ENCODE measurements around the gene AMACR.

Gene AMACR

DNA sequence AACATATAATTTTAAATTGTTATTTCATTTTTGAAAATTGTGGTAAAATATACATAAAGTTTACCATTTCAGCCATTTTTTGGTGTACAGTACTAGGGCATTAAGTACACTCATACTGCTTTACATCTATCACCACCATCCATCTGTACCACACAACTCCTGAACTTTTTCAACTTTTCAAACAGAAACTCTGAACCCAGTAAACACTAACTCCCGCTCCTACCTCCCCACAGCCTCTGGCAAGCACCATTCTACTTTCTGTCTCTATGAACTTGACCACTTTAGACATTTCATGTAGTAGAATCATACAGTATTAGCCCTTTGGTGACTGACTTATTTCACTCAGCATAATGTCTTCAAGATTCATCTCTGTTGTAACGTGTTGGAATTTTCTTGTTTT lies 15.0 kb downstream of the AMACR start:
- Histone ChIP-seq H2BK5ac (ENCODE audit: low read length) (no peak overlapping the region), H3K23ac (ENCODE audit: low read depth, low read length, poor library complexity) (no peak overlapping the region), H3K4me2 (ENCODE audit: insufficient read depth, low read length, poor library complexity, severe bottlenecking) (no peak overlapping the region), H2BK120ac (ENCODE audit: low read depth, low read length) (no peak overlapping the region), H3K18ac (ENCODE audit: low read length) (no peak overlapping the region), H3K27ac (replicated peaks; ENCODE audit: low read length) (no peak overlapping the region), H2BK15ac (ENCODE audit: low read length) (no peak overlapping the region), H3K4ac (ENCODE audit: low read length) (no peak overlapping the region), H3K9me3 (replicated peaks in 1 of 2; ENCODE audit: control insufficient read depth in 2 of 2, insufficient read depth in 1 of 2, low read depth in 1 of 2, low read length in 2 of 2) (peaks cover 0 to 1% of the 10 kb centered on the region in 2 donors), H2BK12ac (ENCODE audit: low read length) (no peak overlapping the region), H2AK5ac (ENCODE audit: low read depth, low read length) (no peak overlapping the region), H3K14ac (ENCODE audit: low read length) (no peak overlapping the region), H3K4me3 (ENCODE audit: low read length in 2 of 2) (no peak overlapping the region), H3K9ac (ENCODE audit: low read depth, low read length, poor library complexity) (no peak overlapping the region), H3K27me3 (ENCODE audit: control insufficient read depth in 3 of 3, insufficient read depth in 3 of 3, low read depth in 1 of 3, low read length in 3 of 3) (no peaks in the 10 kb centered on the region), H4K8ac (ENCODE audit: low read depth, low read length) (no peak overlapping the region), H4K91ac (ENCODE audit: low read depth, low read length, poor library complexity) (no peak overlapping the region), H3K79me1 (ENCODE audit: low read depth, low read length) (no peaks in the 10 kb centered on the region), H2AFZ (ENCODE audit: low read length) (no peak overlapping the region), H3K4me1 (ENCODE audit: control insufficient read depth in 2 of 2, insufficient read depth in 1 of 2, low read depth in 1 of 2, low read length in 2 of 2) (no peaks in the 10 kb centered on the region), H3K36me3 (replicated peaks in 1 of 2; ENCODE audit: control insufficient read depth in 2 of 2, insufficient read depth in 2 of 2, low read length in 2 of 2) (peaks cover 9 to 34% of the 10 kb centered on the region in 2 donors)
- no peak for DNase-seq (ENCODE audit: low spot score)
- no CpG with 5 or more reads among the region's 2 CpGs for WGBS, 2 donors (ENCODE audit: extremely low coverage in 2 of 2, insufficient read length in 2 of 2, insufficient replicate concordance in 1 of 2)

DNA sequence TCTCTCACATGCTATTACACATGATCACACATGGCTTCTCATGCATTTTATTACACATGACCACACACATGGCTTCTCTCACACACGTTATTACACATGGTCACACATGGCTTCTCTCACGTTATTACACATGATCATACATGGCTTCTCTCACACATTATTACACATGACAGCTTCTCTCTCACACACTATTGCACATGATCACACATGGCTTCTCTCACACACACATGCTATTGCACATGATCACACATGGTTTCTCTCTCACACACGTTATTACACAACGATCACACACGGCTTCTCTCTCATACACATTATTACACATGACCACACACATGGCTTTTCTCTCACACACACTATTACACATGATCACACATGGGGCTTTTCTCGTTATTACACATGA lies 22.4 kb downstream of the AMACR start:
- Histone ChIP-seq H3K79me1 (ENCODE audit: low read depth, low read length) (no peaks in the 10 kb centered on the region), H3K4ac (ENCODE audit: low read length) (no peak overlapping the region), H2BK12ac (ENCODE audit: low read length) (no peak overlapping the region), H3K36me3 (replicated peaks in 1 of 2; ENCODE audit: control insufficient read depth in 2 of 2, insufficient read depth in 2 of 2, low read length in 2 of 2) (peaks cover 13 to 32% of the 10 kb centered on the region in 2 donors), H3K23ac (ENCODE audit: low read depth, low read length, poor library complexity) (no peak overlapping the region), H2AFZ (ENCODE audit: low read length) (no peak overlapping the region), H3K9ac (ENCODE audit: low read depth, low read length, poor library complexity) (no peak overlapping the region), H3K27me3 (ENCODE audit: control insufficient read depth in 3 of 3, insufficient read depth in 3 of 3, low read depth in 1 of 3, low read length in 3 of 3) (no peaks in the 10 kb centered on the region), H2AK5ac (ENCODE audit: low read depth, low read length) (no peak overlapping the region), H3K9me3 (replicated peaks in 1 of 2; ENCODE audit: control insufficient read depth in 2 of 2, insufficient read depth in 1 of 2, low read depth in 1 of 2, low read length in 2 of 2) (peaks cover 0 to 2% of the 10 kb centered on the region in 2 donors), H3K27ac (replicated peaks; ENCODE audit: low read length) (no peak overlapping the region), H2BK15ac (ENCODE audit: low read length) (no peak overlapping the region), H3K14ac (ENCODE audit: low read length) (no peak overlapping the region), H2BK5ac (ENCODE audit: low read length) (no peak overlapping the region), H4K91ac (ENCODE audit: low read depth, low read length, poor library complexity) (no peak overlapping the region), H4K8ac (ENCODE audit: low read depth, low read length) (no peak overlapping the region), H2BK120ac (ENCODE audit: low read depth, low read length) (no peak overlapping the region), H3K18ac (ENCODE audit: low read length) (no peak overlapping the region), H3K4me3 (ENCODE audit: low read length in 2 of 2) (no peak overlapping the region), H3K4me1 (ENCODE audit: control insufficient read depth in 2 of 2, insufficient read depth in 1 of 2, low read depth in 1 of 2, low read length in 2 of 2) (no peaks in the 10 kb centered on the region), H3K4me2 (ENCODE audit: insufficient read depth, low read length, poor library complexity, severe bottlenecking) (no peak overlapping the region)
- DNase-seq (ENCODE audit: low spot score) = no peak
- 100% methylated on average over 2 of the region's 6 CpGs; no CpG with 5 or more reads in 1 of the 2 donors for whole genome bisulfite sequencing, 2 donors (ENCODE audit: extremely low coverage in 2 of 2, insufficient read length in 2 of 2, insufficient replicate concordance in 1 of 2)

DNA sequence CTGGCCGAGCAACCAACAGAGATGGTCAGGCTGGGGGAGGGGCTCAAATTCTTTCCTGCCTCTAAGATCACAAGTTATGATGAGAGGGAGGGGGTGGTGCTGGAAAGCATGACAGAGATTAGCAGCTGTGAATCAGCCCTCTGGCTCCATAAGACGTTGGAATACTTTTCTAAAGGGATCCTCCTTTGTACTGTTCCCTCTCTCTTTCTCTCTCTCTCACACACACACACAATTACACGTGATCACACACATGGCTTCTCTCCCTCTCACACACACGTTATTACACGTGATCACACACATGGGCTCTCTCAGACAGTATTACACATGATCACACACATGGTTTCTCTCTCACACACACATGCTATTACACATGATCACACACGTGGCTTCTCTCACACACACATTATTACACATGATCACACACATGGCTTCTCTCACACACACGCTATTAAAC lies 23.2 kb downstream of the AMACR start, which contains the start of gene SLC45A2:
SLC45A2 (minus strand) TSS at position 23 of the 454 bp plus-strand sequence. CDS start 110 bp downstream, outside the sequence.
- Histone ChIP-seq H2BK15ac (ENCODE audit: low read length) (no peak within 1 kb of the TSS), H3K4ac (ENCODE audit: low read length) (no peak within 1 kb of the TSS), H3K36me3 (replicated peaks in 1 of 2; ENCODE audit: control insufficient read depth in 2 of 2, insufficient read depth in 2 of 2, low read length in 2 of 2) (peaks cover 13 to 32% of the 10 kb centered on the region in 2 donors), H3K4me2 (ENCODE audit: insufficient read depth, low read length, poor library complexity, severe bottlenecking) (no peak within 1 kb of the TSS), H3K27me3 (ENCODE audit: control insufficient read depth in 3 of 3, insufficient read depth in 3 of 3, low read depth in 1 of 3, low read length in 3 of 3) (no peaks in the 10 kb centered on the region), H4K8ac (ENCODE audit: low read depth, low read length) (no peak within 1 kb of the TSS), H2BK12ac (ENCODE audit: low read length) (peak within 1 kb of the TSS; percentile 26), H3K9ac (ENCODE audit: low read depth, low read length, poor library complexity) (peak within 1 kb of the TSS; percentile 36), H3K79me1 (ENCODE audit: low read depth, low read length) (no peaks in the 10 kb centered on the region), H2AK5ac (ENCODE audit: low read depth, low read length) (peak within 1 kb of the TSS; percentile 42), H3K23ac (ENCODE audit: low read depth, low read length, poor library complexity) (peak within 1 kb of the TSS; percentile 40), H3K4me3 (ENCODE audit: low read length in 2 of 2) (no peak within 1 kb of the TSS), H3K9me3 (replicated peaks in 1 of 2; ENCODE audit: control insufficient read depth in 2 of 2, insufficient read depth in 1 of 2, low read depth in 1 of 2, low read length in 2 of 2) (peaks cover 0 to 2% of the 10 kb centered on the region in 2 donors), H4K91ac (ENCODE audit: low read depth, low read length, poor library complexity) (peak within 1 kb of the TSS; percentile 68), H3K14ac (ENCODE audit: low read length) (peak within 1 kb of the TSS; percentile 22), H2BK120ac (ENCODE audit: low read depth, low read length) (no peak within 1 kb of the TSS), H3K18ac (ENCODE audit: low read length) (peak within 1 kb of the TSS; percentile 15), H3K27ac (replicated peaks; ENCODE audit: low read length) (no peak within 1 kb of the TSS), H2BK5ac (ENCODE audit: low read length) (no peak within 1 kb of the TSS), H2AFZ (ENCODE audit: low read length) (no peak within 1 kb of the TSS), H3K4me1 (ENCODE audit: control insufficient read depth in 2 of 2, insufficient read depth in 1 of 2, low read depth in 1 of 2, low read length in 2 of 2) (no peaks in the 10 kb centered on the region)
- no peak for DNase-seq (ENCODE audit: low spot score)
- 100% methylated on average over 2 of the region's 7 CpGs; no CpG with 5 or more reads in 1 of the 2 donors for WGBS, 2 donors (ENCODE audit: extremely low coverage in 2 of 2, insufficient read length in 2 of 2, insufficient replicate concordance in 1 of 2)

DNA sequence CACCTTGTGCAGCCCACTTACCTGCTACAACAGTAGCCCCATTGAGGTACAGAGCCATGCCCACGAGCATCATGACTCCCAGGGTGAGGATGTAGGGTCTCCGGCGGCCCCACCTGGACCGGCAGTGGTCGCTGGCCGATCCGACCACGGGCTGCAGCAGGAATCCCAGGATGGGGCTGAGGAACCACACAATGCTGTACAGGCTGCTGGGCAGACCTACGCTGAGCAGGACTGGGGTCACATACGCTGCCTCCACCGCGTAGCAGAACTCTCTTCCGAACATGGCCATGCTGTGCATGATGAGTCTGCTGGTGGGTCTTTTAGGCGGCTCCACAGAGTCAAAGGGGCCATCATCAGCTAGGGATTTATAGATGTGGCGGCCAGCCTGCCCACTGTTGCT lies 23.7 kb downstream of the AMACR start:
- DNase-seq (ENCODE audit: low spot score) = no peak
- Histone ChIP-seq H2BK15ac (ENCODE audit: low read length) (no peak overlapping the region), H3K9me3 (replicated peaks in 1 of 2; ENCODE audit: control insufficient read depth in 2 of 2, insufficient read depth in 1 of 2, low read depth in 1 of 2, low read length in 2 of 2) (peaks cover 0 to 2% of the 10 kb centered on the region in 2 donors), H3K4me3 (ENCODE audit: low read length in 2 of 2) (no peak overlapping the region), H3K4ac (ENCODE audit: low read length) (no peak overlapping the region), H3K4me2 (ENCODE audit: insufficient read depth, low read length, poor library complexity, severe bottlenecking) (no peak overlapping the region), H3K4me1 (ENCODE audit: control insufficient read depth in 2 of 2, insufficient read depth in 1 of 2, low read depth in 1 of 2, low read length in 2 of 2) (no peaks in the 10 kb centered on the region), H3K9ac (ENCODE audit: low read depth, low read length, poor library complexity) (peak overlapping the region; percentile 36), H2BK120ac (ENCODE audit: low read depth, low read length) (no peak overlapping the region), H4K91ac (ENCODE audit: low read depth, low read length, poor library complexity) (peak overlapping the region; percentile 68), H2AFZ (ENCODE audit: low read length) (no peak overlapping the region), H2BK5ac (ENCODE audit: low read length) (no peak overlapping the region), H3K18ac (ENCODE audit: low read length) (peak overlapping the region; percentile 15), H4K8ac (ENCODE audit: low read depth, low read length) (no peak overlapping the region), H3K79me1 (ENCODE audit: low read depth, low read length) (no peaks in the 10 kb centered on the region), H2BK12ac (ENCODE audit: low read length) (peak overlapping the region; percentile 26), H3K23ac (ENCODE audit: low read depth, low read length, poor library complexity) (peak overlapping the region; percentile 40), H2AK5ac (ENCODE audit: low read depth, low read length) (peak overlapping the region; percentile 42), H3K27me3 (ENCODE audit: control insufficient read depth in 3 of 3, insufficient read depth in 3 of 3, low read depth in 1 of 3, low read length in 3 of 3) (no peaks in the 10 kb centered on the region), H3K14ac (ENCODE audit: low read length) (peak overlapping the region; percentile 22), H3K36me3 (replicated peaks in 1 of 2; ENCODE audit: control insufficient read depth in 2 of 2, insufficient read depth in 2 of 2, low read length in 2 of 2) (peaks cover 13 to 28% of the 10 kb centered on the region in 2 donors), H3K27ac (replicated peaks; ENCODE audit: low read length) (no peak overlapping the region)
- no CpG with 5 or more reads among the region's 15 CpGs for WGBS, 2 donors (ENCODE audit: extremely low coverage in 2 of 2, insufficient read length in 2 of 2, insufficient replicate concordance in 1 of 2)

Data from neuronal stem cell (in vitro differentiated cells).